ENCODE results near the gene ADAMTS5. TPM values are rescaled to one million over a fixed set of nuclear protein-coding genes. Genes with fewer than 3 reads are reported as not detected.

The ADAMTS5 gene
- total RNA-seq, 4 donors from 2014 or later, result 14.4 to 34.5 (median 20.8) TPM

- TF ChIP-seq EP300 (IDR thresholded peaks at IDR 0.05) (no peak), POLR2AphosphoS5 (IDR thresholded peaks at IDR 0.05) (no peak), POLR2A (IDR thresholded peaks at IDR 0.05; ENCODE audit: low read depth) (no peak), CTCF (IDR thresholded peaks at IDR 0.05) (no peak)
- intact Hi-C loops (cut with DNase I), result no loop called here
- Histone ChIP-seq H3K4me1 (no peaks in the 10 kb centered on the region), H3K4me3 (no peak overlapping the region), H3K27me3 (no peaks in the 10 kb centered on the region), H3K27ac (replicated peaks in 1 of 4) (no peak overlapping the region), H3K9me3 (peaks cover 0 to 9% (median 7%) of the 10 kb centered on the region in 4 donors), H3K36me3 (no peaks in the 10 kb centered on the region)
- no peak for DNase-seq (ENCODE audit: extremely low spot score)
- WGBS, result 95% methylated on average over 1 of the region's 1 CpG
These were observed 92.5 kb downstream of the ADAMTS5 start for GRCh38 chr21:26874347-26874746.

Small RNA genes within 50 kb of the gene (small RNA-seq; reads per million reads assigned to genes)
- gene MIR4759, result 0 reads per million in 3 donors

Other genes with a start within 250 kb of the ADAMTS5 start
- gene ADAMTS1, start 121.7 kb downstream of the ADAMTS5 start, total RNA-seq, result 100 to 1,000 TPM in 2 of 4 donors, 10 to 100 TPM in 2; 60.6 to 164 (median 123) TPM

Measured in esophagus muscularis mucosa (tissue), 4 donors.